ENCODE results near the gene NKAIN2.
"Not testable (repeated sequence)": the region's sequence is repeated elsewhere in the genome, so short reads cannot be mapped to it uniquely, and the experiment has no call there.

The NKAIN2 gene

DNA sequence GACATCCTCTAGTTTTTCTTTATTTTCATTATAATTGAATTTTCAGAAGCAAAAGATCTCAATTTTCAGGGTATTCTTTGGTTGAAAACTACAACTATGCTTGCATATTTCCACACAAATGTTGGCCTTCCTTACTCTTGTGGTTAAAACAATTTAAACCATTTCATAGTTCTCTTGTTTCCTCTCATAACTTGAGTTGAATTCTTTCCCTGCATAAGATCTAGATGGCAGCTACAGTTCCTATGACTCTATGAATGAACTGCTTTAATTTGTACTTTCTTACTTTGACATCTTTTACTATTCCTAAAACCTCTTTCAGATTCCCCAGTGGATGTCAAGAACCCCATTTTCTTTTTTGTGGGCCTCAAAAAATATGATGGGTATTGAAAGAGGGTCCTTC is 564.5 kb downstream of the NKAIN2 start:
- no peak for DNase-seq

- no peak for DNase-seq
Measured at GRCh38 chr6:124371974-124372475, 568.4 kb downstream of the NKAIN2 start.

DNA sequence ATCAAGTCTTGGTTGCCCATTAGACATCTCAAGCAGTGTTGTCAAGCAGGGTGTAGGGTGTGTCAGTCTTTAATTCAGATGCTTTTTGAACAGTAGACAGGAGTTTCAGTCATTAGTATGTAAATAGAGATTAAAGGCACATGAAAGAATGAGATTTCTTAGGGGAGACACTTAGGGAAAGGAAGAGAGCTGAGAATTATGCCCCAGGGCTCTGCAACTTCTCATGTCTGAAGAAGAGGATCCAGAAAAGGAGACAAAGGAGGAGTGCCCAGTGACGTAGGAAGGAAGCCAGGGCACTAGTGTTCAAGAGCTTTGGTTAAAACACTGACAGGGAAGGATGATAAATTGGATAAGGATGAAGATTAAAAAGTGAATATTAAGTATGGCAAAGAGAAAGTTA is 569.7 kb downstream of the NKAIN2 start:
- DNase-seq, result no peak

GRCh38 chr6:124389127-124389526 is 585.5 kb downstream of the NKAIN2 start:
- DNase-seq, result no peak

DNA sequence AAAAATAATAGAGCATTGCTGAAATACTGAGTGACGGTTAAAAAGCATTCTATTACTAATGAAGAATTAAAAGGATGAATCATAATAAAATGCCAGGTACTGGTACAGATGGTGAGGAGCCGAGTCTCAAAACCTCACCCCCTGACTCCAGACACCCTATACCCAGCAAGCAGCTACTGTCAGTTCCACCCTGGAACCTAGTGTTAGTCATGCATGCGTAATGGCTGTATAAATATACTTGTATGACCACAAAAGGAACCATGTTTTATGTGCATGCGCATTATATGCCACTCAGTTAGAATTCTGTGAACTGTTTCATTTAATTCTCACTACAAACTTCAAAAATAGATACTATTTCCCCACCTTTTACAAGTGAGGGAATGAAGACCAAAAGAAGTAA is 589.9 kb downstream of the NKAIN2 start:
- no peak for DNase-seq

- no peak for DNase-seq
Measured at GRCh38 chr6:124396361-124396760, 592.7 kb downstream of the NKAIN2 start.

DNA sequence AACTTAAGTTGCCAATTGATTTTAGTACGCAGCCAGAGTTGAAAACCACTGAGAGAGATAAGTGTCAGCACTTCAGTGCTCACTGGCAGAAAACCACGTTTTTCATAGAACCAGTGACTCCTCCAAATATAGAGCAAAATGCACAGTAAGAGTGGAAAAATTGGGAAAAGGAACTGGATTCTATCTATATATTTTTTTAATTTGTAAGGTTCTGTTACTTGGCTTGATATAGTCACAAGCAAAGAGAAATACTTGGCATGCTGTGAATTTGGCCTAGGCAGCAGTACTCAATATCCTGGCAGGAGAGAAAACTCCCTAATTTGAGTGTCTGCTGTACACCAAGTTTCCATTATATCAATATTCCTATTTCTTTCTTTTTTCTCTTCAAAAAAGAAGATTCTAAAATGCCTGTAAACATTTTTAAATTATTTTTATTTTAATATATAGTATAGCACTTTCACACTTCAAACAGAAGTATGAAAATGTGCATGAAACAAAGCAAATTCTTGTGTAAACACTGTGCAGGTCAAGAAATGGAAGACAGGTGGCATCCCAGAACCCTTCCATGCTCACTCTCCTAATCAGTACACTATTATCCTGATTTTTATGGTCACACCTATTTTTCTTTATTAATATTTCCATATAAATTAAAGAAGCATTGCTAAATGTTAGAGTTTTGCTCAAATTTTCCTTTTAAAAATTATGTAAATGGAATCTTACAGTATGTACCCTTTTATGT is 596.8 kb downstream of the NKAIN2 start:
- DNase-seq, result no peak

- not testable (repeated sequence) for DNase-seq
Measured at GRCh38 chr6:124410425-124410824, 606.8 kb downstream of the NKAIN2 start.

DNA sequence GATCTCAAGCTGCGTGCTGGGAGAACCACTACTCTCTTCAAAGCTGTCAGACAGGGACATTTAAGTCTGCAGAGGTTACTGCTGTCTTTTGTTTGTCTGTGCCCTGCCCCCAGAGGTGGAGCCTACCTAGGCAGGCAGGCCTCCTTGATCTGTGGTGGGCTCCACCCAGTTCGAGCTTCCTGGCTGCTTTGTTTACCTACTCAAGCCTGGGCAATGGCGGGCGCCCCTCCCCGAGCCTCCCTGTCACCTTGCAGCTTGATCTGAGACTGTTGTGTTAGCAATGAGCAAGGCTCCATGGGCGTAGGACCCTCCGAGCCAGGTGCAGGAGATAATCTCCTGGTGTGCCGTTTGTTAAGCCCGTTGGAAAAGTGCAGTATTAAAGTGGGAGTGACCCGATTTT is 609.0 kb downstream of the NKAIN2 start:
- not testable (repeated sequence) for DNase-seq

DNA sequence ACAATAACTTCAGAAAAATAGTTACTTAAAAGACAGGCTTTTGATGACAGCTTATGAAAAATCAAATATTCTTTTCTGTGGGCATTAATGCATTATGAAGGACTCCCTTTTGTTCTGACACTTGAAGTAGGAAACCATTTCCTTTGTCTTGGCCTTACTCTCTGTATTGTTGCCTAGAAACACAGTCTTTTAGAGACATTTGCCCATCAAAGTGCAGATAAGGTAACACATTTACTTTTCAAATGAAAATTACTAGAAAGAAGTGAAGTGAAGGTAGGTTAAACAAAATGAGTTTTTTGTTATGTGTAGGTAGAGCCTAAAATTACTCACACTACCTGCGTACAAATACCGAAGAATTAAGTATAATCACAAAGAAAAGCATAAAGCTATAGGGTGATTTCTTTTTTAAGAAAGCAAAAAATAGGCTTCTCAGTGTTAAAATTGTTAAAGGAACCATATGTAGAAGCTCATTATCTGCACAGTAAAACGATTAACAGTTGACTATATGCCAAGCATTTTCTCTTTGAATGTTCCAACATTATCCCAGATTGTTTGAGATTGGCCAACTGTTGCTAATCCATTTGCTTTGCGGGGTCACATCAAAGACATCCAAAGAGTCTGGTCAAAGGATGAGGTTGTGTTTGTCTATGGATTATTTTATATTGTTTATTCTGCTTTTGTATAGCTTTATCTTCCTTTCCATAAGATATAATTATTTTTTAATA is 616.6 kb downstream of the NKAIN2 start:
- DNase-seq, result no peak

- no peak for DNase-seq
Measured at GRCh38 chr6:124423621-124424020, 620.0 kb downstream of the NKAIN2 start.

DNA sequence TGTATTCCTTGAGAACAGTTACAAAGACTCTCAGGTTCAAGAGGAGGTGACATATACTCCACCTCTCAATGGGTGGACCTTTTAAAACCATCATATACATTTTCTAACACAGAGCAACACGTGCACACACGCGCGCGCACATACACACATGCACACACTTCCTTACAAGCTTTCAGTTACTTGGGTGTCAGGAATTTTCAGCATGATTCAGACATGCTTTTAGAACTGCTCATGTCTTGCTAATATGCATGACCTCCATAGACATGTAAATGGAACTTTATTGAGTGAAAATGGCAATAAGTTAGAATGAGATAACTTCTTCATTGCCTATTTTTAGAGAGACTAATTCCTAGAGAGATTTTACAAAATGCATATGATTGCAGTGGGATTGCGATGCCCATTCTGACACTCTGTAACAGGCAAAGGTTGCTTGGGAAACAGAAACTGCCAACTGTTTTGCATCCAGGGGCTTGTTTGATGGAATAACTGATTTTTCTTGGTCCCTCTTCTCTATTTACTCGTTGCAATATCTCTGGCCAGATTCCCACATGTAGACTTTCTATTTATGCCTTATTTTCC is 627.2 kb downstream of the NKAIN2 start:
- DNase-seq, result no peak

DNA sequence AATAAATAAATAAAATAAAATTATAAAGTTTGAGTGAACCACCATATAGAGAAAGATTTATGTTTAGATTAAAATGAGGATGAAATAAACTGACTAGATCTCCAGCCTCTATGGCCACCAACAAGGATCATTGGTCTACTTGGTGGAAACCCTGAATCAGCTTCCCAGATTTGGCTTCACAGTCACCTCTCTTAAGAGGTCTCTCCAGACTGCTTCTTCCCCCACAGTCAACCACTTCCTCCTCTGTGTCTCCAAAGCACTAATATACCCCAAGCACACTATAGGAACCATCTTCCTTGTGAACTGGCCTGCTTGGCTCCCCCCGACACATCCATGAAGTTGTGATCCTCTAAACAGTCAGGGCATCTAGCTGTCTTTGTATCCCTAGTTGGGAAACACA is 629.0 kb downstream of the NKAIN2 start:
- DNase-seq, result no peak

DNA sequence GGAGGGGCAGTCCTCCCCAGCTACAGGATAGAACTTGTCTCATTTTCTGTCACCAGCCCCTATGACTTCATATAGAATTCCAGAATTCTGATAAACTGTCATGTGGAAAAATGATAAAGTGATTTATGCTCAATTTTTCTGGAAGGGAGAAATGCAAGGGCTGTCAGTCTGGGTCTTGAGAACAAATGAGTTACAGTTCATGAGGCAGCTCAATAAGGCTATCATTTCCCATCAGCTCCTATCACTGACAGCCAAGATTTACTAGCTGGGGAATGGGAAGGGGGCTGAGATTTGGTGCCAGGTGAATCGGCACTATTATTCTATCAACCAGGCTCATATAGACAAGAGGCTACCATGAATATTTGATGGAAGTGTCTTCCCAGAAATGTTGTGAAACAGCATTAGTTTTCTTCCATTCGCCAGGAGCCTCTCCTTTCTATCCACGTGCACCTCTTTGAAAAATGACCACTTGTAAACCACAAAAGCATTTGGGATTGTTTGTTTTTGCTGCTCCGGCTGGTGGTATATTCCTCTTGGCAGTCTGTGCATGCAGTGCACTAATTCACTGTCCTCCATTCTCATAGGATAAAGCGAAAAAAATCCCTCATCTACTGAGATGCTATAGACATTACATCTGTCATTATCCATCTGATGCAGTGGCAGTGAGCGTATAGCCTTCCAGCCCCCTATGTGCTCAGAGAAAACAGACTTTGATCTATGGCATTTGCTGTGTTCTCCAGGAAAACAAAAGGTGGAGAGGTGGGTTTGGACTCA is 629.9 kb downstream of the NKAIN2 start:
- DNase-seq, result no peak

- no peak for DNase-seq
Measured at GRCh38 chr6:124434421-124434820, 630.8 kb downstream of the NKAIN2 start.

GRCh38 chr6:124436803-124437202 is 633.1 kb downstream of the NKAIN2 start:
- no peak for DNase-seq

- DNase-seq, result no peak
Measured at GRCh38 chr6:124438546-124439065, 634.9 kb downstream of the NKAIN2 start.

- no peak for DNase-seq
Measured at GRCh38 chr6:124441450-124441849, 637.8 kb downstream of the NKAIN2 start.

DNA sequence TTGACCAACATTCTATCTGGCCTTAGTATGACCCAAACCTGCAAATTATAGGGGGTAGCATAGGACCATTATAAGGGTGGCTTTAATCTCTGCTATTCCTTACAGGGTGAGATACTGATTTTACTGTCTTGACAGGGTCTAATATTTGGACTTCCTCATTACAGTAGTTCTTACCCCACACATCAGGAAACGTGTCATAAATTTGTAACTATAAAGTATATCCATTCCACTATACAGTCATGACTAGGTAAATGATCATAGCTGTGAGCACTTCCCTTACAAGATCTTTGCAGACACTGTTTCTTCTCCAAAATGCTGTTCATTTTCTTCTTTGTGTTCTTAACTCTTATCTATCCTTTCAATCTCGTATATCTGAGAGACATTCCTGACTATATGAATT is 639.9 kb downstream of the NKAIN2 start:
- no peak for DNase-seq

DNA sequence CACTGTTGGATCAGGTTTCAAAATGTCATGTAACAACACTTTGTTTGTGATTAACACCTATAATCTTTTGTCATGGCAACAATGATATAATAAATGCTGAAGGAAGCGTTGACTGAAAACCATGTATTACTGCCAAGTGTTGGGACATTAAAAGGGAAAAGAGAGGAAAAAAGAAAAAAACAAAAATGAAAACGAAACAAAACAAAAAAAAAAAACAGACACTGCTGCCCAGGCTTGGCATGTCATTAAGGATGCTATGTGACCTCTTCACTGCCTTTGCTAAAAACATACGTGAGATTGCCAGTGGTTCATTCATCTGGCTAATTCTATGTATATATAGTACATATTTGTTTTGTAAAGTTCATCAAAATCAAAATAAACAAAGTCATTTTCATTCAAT is 641.9 kb downstream of the NKAIN2 start:
- no peak for DNase-seq

- DNase-seq, result no peak
Measured at GRCh38 chr6:124446961-124447360, 643.3 kb downstream of the NKAIN2 start.

DNA sequence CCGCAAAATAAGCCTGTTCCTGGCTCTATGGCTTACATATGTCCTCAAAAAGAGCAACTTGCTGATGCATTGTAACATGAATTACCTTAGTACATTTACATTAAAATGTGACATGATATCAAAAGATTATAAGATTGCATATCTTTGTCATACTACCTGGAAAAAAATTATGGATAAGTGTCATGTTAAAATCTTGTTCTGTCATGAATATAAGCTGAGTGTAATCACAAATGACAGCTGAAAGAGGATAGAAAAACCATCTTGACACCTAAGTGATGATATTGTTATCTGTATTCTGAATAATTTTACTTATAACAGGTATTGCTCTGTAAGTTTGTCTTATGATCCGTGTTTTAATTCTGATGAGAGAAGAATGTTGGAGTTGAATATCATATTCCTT is 655.6 kb downstream of the NKAIN2 start:
- no peak for DNase-seq

GRCh38 chr6:124462750-124463149 is 659.1 kb downstream of the NKAIN2 start:
- no peak for DNase-seq

Measured in GDM1 (cell line).